Coronary artery (tissue), 2 donors: ENCODE measurements around the gene NOD1.
"Not testable (repeated sequence)": the region's sequence is repeated elsewhere in the genome, so short reads cannot be mapped to it uniquely, and the experiment has no call there.

ENCODE experiments used
- DNase-seq: peaks from one replicate; pipeline ENCODE4 v3.0.0-alpha.2; 2017; ENCODE audit warnings: low spot score
- H3K27ac ChIP-seq, 2 donors: fragments of 200-600 bp; sonication (generic); one replicate each; pipeline ENCODE4 v1.5.1; 2016 to 2019
- H3K4me3 ChIP-seq: fragments of 200-600 bp; sonication (generic); 2 replicates; pipeline ENCODE4 v1.5.1; 2016; ENCODE audit warnings: mild to moderate bottlenecking, moderate library complexity
- TF ChIP-seq, protein P1 (sequence below): fragments of 200-600 bp; sonication (generic); IDR thresholded peaks from one replicate; pipeline ENCODE4 v1.5.1; 2019; ENCODE audit warnings: antibody characterized with exemption

NOD1 gene

DNA sequence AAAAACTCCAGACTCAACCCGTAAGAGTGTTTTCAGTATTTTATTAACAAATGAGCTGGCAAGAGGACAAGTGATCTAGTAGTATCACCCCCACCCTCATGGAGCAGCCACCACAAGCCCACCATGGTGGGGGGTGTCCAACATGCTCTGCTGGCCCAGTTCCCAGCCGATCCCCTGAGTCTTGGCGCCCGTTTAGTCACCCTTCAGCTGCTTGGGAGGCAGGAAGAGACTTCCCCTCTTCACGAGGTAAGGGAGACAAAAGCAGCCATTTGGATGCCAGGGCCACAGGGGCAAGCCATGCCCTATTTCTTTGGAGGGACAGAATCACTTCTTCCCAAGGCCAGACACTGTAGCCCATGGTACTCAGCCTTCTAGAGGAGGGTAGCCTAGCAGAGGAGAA is 54.1 kb downstream of the NOD1 start:
- no peak overlapping the region for H3K4me3 ChIP-seq
- H3K27ac ChIP-seq = no peak overlapping the region
- TF ChIP-seq, protein P1, sequence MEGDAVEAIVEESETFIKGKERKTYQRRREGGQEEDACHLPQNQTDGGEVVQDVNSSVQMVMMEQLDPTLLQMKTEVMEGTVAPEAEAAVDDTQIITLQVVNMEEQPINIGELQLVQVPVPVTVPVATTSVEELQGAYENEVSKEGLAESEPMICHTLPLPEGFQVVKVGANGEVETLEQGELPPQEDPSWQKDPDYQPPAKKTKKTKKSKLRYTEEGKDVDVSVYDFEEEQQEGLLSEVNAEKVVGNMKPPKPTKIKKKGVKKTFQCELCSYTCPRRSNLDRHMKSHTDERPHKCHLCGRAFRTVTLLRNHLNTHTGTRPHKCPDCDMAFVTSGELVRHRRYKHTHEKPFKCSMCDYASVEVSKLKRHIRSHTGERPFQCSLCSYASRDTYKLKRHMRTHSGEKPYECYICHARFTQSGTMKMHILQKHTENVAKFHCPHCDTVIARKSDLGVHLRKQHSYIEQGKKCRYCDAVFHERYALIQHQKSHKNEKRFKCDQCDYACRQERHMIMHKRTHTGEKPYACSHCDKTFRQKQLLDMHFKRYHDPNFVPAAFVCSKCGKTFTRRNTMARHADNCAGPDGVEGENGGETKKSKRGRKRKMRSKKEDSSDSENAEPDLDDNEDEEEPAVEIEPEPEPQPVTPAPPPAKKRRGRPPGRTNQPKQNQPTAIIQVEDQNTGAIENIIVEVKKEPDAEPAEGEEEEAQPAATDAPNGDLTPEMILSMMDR = no peak
- no peak for DNase-seq

DNA sequence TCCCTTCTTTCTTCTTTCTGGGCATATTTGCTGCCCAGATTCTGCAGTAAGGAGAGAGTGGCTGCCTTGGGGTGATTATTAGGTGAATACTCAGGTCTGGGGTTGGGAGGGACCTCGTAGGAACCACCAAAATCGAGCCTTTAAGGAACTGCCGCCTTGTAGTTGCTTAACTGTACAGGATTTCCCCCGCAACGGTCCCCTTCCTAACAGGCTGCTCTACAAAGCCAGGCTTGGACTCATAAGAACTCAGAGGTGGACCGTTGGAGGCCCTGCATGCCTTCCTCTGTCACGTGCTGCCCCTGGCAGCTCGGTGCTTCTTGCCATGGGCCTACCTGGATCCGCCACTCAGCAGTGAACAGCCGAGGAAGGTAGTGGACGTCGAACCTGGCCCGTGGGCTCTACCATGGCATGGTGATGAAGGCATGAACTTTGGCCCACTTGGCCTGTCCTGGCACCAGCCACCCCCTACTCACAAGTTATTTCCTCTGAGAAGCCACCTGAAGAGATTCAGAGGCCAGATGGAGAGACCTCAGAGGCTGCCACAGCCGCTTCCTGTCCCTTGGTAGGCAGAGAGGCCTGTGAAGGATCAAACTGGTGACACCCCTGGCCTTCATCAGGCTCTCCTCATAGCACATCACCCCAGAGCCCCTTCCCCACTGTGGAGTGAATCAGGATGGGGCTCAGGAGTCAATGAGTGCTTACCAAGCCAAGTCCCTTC is 54.6 kb downstream of the NOD1 start:
- TF ChIP-seq, protein P1 = no peak
- Histone ChIP-seq H3K27ac (no peak overlapping the region), H3K4me3 (no peak overlapping the region)
- no peak for DNase-seq

DNA sequence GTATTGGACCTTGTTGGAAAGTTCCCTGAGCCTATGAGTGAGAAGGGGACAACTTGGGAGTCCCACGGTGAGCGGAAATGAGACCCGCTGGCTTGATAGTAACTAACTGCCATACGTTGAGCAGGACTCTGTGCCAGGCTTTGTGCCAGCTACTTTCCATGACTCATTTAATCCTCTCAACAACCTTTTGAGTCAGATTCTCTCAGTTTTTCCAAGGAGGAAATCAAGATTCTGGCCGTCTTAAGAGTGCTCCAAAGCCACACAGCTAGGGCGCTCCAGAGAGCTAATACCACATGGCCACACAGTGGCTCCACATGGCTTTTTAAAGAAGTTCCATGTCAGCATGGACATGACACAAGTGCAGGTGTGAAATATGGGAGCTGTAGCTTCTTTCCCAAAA is 55.7 kb downstream of the NOD1 start:
- TF ChIP-seq, protein P1 = no peak
- DNase-seq = no peak
- no peak overlapping the region for H3K4me3 ChIP-seq
- no peak overlapping the region for H3K27ac ChIP-seq

DNA sequence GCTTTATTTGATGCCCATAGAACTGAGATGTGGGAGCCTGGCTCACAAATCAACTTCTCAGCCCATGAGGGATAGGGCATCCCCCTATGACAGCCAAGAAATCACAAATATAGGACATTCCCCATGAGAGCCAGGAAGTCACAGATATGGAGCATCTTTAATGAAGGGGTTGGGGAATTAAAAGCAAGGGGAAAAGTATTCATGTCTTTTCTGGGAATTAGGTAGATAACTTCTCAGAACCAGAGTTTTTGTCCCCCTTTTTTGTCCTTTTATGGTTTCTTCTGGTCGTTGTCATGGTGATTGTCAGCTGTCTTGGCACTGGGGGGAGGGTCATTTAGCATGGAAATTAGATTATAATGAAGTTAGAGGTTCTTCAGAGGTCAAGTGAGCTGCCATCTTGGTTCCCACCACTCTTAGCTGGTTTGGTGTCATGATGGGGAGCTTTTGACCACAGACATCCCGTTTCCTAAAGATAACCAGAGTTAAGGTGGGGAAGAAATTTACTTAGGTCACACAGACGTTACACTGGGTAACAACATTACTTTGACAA is 56.9 kb downstream of the NOD1 start:
- Histone ChIP-seq H3K4me3 (no peak overlapping the region), H3K27ac (no peak overlapping the region)
- TF ChIP-seq, protein P1 = no peak
- no peak for DNase-seq

DNA sequence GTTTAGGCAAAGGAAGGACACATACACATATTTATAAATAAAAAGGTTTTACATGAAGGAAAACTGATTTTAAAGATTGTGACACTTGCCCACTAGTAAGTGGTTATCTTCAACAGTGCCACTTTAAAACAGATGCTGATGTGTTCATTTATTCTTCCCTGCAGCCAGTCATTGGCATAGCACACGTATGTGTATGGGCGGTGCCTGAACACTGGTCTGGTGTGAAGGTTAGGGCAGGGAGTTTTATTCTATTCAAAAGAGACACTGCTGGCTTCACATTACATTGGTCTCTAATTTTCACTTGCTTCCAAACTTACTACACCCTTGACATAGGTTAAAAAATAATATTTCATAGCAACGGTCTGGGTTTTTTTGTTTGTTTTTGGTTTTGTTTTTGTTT is 57.9 kb downstream of the NOD1 start:
- DNase-seq = no peak
- TF ChIP-seq, protein P1 = no peak
- Histone ChIP-seq H3K4me3 (no peak overlapping the region), H3K27ac (no peak overlapping the region)

DNA sequence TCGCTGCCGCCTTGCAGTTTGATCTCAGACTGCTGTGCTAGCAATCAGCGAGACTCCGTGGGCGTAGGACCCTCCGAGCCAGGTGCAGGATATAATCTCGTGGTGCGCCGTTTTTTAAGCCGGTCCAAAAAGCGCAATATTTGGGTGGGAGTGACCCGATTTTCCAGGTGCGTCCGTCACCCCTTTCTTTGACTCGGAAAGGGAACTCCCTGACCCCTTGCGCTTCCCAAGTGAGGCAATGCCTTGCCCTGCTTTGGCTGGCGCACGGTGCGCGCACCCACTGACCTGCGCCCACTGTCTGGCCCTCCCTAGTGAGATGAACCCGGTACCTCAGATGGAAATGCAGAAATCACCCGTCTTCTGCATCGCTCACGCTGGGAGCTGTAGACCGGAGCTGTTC is 58.5 kb downstream of the NOD1 start:
- H3K4me3 ChIP-seq, DNase-seq, H3K27ac ChIP-seq: not testable (repeated sequence)

DNA sequence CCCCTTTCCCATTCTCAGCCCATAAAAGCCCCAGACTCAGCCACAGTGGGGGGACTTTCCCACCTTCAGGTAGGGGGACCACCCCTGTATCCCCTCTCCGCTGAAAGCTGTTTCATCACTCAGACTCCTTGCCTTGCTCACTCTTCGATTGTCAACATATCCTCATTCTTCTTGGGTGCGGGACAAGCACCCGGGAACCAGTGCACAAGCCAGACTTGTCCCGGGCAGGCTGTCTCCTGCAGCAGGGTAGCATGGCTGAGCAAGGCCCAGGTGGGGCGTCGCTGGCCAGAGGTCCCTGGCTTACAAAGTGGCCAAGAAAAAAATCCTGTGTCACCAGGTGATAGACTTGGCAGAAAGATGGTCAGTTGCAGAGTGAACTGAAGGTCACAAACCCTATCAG is 64.7 kb downstream of the NOD1 start:
- TF ChIP-seq, protein P1 = no peak
- no peak for DNase-seq
- no peak overlapping the region for H3K4me3 ChIP-seq
- no peak overlapping the region for H3K27ac ChIP-seq
